A673 (cell line): ENCODE results near the gene TRA2A.

ENCODE experiments used
- EZH2 ChIP-seq: fragments of 200-600 bp; sonication (generic); IDR thresholded peaks from 2 replicates; pipeline ENCODE4 v1.6.1; 2017; ENCODE audit warnings: borderline replicate concordance, low read depth, mild to moderate bottlenecking, mixed read lengths, antibody characterized with exemption, low read length; ENCODE audit not compliant: poor library complexity, severe bottlenecking
- TF ChIP-seq, protein P1 (sequence below): fragments of 300-800, 200-600 bp; sonication (generic); conservative IDR thresholded peaks from 2 replicates; pipeline ENCODE4 v1.5.1; 2017; ENCODE audit warnings: low read depth, mild to moderate bottlenecking, antibody characterized with exemption, low read length, moderate library complexity, mixed read lengths

DNA sequence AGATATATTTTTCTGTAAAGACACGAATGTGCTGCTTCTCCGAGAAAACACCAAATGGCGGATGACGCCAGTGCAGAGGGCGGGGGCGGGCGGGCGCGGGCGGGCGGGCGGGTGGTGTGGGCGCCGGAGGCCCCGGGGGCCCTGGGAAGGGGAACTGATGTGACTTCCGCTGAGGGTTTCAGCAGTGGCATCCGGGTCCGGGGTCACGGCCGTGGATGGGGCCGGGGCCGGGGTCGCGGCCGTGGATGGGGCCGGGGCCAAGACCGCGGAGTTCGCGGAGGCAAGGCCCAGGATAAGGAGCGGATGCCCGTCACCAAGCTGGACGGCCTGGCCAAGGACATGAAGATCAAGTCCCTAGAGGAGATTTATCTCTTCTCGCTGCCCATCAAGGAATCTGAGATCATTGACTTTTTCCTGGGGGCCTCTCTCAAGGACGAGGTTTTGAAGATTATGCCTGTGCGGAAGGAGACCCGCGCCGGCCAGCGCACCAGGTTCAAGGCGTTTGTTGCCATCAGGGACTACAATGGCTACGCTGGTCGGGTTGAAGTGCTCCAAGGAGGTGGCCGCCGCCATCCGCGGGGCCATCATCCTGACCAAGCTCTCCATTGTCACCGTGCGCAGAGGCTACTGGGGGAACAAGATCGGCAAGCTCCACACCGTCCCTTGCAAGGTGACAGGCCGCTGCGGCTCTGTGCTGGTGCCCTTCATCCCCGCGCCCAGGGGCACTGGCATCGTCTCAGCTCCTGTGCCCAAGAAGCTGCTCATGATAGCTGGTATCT lies 41.2 kb downstream of the TRA2A start:
- TF ChIP-seq, protein P1, sequence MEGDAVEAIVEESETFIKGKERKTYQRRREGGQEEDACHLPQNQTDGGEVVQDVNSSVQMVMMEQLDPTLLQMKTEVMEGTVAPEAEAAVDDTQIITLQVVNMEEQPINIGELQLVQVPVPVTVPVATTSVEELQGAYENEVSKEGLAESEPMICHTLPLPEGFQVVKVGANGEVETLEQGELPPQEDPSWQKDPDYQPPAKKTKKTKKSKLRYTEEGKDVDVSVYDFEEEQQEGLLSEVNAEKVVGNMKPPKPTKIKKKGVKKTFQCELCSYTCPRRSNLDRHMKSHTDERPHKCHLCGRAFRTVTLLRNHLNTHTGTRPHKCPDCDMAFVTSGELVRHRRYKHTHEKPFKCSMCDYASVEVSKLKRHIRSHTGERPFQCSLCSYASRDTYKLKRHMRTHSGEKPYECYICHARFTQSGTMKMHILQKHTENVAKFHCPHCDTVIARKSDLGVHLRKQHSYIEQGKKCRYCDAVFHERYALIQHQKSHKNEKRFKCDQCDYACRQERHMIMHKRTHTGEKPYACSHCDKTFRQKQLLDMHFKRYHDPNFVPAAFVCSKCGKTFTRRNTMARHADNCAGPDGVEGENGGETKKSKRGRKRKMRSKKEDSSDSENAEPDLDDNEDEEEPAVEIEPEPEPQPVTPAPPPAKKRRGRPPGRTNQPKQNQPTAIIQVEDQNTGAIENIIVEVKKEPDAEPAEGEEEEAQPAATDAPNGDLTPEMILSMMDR: no peak
- no peak for TF ChIP-seq EZH2
